NT2/D1 (cell line): Measurements from ENCODE around the gene CORO1C.

Experiments
- DNase-seq: peaks from one replicate; pipeline ENCODE4 v3.0.0-alpha.2; 2011; ENCODE audit warnings: low read depth, low spot score
- H3K27me3 ChIP-seq: 2 replicates; pipeline ENCODE4 v1.6.0; 2011; ENCODE audit warnings: mild to moderate bottlenecking; ENCODE audit not compliant: insufficient read length, insufficient read depth
- H3K36me3 ChIP-seq: 2 replicates; pipeline ENCODE4 v1.6.1; 2011; ENCODE audit warnings: mild to moderate bottlenecking, low read length, mixed read lengths; ENCODE audit not compliant: insufficient read depth, insufficient read length
- H3K4me1 ChIP-seq: 2 replicates; pipeline ENCODE4 v1.5.1; 2011; ENCODE audit not compliant: insufficient read depth, insufficient read length
- H3K4me3 ChIP-seq: 2 replicates; pipeline ENCODE4 v1.5.1; 2011; ENCODE audit warnings: low read depth; ENCODE audit not compliant: insufficient read length
- H3K9ac ChIP-seq: 2 replicates; pipeline ENCODE4 v1.6.0; 2011; ENCODE audit warnings: low read depth; ENCODE audit not compliant: insufficient read length
- H3K9me3 ChIP-seq: 2 replicates; pipeline ENCODE4 v1.5.1; 2011; ENCODE audit warnings: mild to moderate bottlenecking, low read length; ENCODE audit not compliant: insufficient read depth
- SUZ12 ChIP-seq: IDR thresholded peaks from 2 replicates; pipeline ENCODE4 v1.6.1; 2011; ENCODE audit not compliant: insufficient read length, insufficient read depth; ENCODE audit errors: extremely low read depth
- YY1 ChIP-seq: IDR thresholded peaks from 2 replicates; pipeline ENCODE4 v1.6.1; 2011; ENCODE audit not compliant: insufficient read length, insufficient read depth
- ZNF274 ChIP-seq: IDR thresholded peaks from 2 replicates; pipeline ENCODE4 v1.6.1; 2011; ENCODE audit warnings: mild to moderate bottlenecking, low read depth, low read length

The CORO1C gene

GRCh38 chr12:108653922-108654321, 77.4 kb downstream of the CORO1C start:
- no peak for DNase-seq
- H3K27me3 ChIP-seq, result no peaks in the 10 kb centered on the region
- H3K4me1 ChIP-seq, result no peaks in the 10 kb centered on the region
- peaks cover 72% of the 10 kb centered on the region for H3K36me3 ChIP-seq
- H3K4me3 ChIP-seq, result no peak overlapping the region
- H3K9ac ChIP-seq, result no peak overlapping the region
- peaks cover 9% of the 10 kb centered on the region; the same call in 1 of the 2 replicates for H3K9me3 ChIP-seq
- TF ChIP-seq YY1 (no peak), ZNF274 (no peak), SUZ12 (no peak)

DNA sequence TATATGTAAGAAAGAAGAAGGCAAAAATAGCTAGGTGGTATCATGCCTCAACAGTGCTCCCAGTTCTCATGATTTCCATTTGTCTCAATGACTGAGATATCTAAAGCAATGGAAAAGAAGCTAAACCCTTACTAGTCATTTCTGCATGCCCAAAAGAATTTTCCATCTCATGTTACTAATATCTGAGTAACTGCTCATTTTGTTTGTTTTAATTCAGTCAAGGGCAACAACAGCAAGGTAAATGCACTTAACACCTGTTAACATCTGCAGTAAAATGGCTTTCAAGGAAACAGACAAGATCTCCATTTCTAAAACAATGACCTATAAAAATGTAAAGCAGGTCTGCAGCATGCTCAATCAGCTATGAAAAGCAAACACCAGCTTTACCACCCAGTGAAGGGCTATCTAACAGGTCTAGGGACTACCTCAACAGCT, 78.2 kb downstream of the CORO1C start:
- no peak overlapping the region for H3K9ac ChIP-seq
- TF ChIP-seq YY1 (no peak), ZNF274 (no peak), SUZ12 (no peak)
- no peaks in the 10 kb centered on the region for H3K27me3 ChIP-seq
- peaks cover 9% of the 10 kb centered on the region; the same call in 1 of the 2 replicates for H3K9me3 ChIP-seq
- H3K36me3 ChIP-seq, result peaks cover 72% of the 10 kb centered on the region
- no peak for DNase-seq
- H3K4me1 ChIP-seq, result no peaks in the 10 kb centered on the region
- no peak overlapping the region for H3K4me3 ChIP-seq

- Histone ChIP-seq H3K27me3 (no peaks in the 10 kb centered on the region), H3K9me3 (no peaks in the 10 kb centered on the region), H3K36me3 (peaks cover 86% of the 10 kb centered on the region), H3K9ac (no peak overlapping the region), H3K4me3 (no peak overlapping the region), H3K4me1 (no peaks in the 10 kb centered on the region)
- TF ChIP-seq ZNF274 (no peak), YY1 (no peak), SUZ12 (no peak)
- DNase-seq, result no peak
These were observed 81.2 kb downstream of the CORO1C start for GRCh38 chr12:108650083-108650482.

DNA sequence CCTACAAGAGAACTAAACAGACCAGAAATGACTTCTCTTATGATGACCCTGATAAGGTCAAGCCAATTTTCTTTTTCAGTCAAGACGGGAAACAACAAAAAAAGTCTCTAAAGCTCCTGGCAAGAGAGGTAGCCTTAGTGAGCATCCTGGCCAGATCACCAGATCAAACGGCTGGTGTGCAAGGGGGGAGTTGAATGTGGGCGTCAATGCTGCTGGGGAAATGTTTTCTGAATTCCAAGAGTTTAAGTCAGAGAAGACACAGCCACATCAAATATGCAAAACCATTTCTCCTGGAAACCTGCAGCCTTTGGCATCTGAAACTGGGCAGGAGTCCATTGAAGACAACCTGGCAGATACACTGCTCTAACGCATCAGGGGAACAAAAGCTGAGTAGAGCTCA, 81.6 kb downstream of the CORO1C start:
- TF ChIP-seq YY1 (no peak), ZNF274 (no peak), SUZ12 (no peak)
- no peaks in the 10 kb centered on the region for H3K4me1 ChIP-seq
- no peak overlapping the region for H3K9ac ChIP-seq
- DNase-seq, result no peak
- H3K4me3 ChIP-seq, result no peak overlapping the region
- peaks cover 91% of the 10 kb centered on the region for H3K36me3 ChIP-seq
- H3K9me3 ChIP-seq, result no peaks in the 10 kb centered on the region
- H3K27me3 ChIP-seq, result no peaks in the 10 kb centered on the region

- peaks cover 91% of the 10 kb centered on the region for H3K36me3 ChIP-seq
- no peak overlapping the region for H3K9ac ChIP-seq
- H3K9me3 ChIP-seq, result no peaks in the 10 kb centered on the region
- no peaks in the 10 kb centered on the region for H3K27me3 ChIP-seq
- no peak for DNase-seq
- no peaks in the 10 kb centered on the region for H3K4me1 ChIP-seq
- H3K4me3 ChIP-seq, result no peak overlapping the region
- TF ChIP-seq SUZ12, result no peak
- no peak for TF ChIP-seq ZNF274
- TF ChIP-seq YY1, result no peak
These were observed 82.2 kb downstream of the CORO1C start for GRCh38 chr12:108649126-108649525.

DNA sequence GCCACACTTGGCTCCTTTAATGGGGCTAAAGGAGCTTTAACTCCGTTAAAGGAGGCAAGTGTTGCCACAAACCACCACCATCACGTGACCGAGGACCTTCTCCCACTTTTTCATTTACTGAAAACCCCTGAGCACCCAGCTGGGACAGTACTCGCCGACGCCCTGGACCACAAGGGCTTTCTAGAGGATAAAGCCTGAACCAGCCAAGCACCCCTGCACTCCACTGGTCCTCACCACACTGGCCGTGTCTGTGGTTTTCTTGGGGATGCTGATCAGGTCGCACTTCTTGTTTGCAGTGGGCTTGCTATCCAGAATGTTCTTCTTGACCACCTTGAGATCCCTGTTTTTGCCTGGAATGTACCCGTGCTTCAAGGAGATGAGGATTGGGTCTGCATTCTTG, 82.9 kb downstream of the CORO1C start:
- no peak for DNase-seq
- H3K27me3 ChIP-seq, result no peaks in the 10 kb centered on the region
- peaks cover 88% of the 10 kb centered on the region for H3K36me3 ChIP-seq
- TF ChIP-seq YY1 (no peak), ZNF274 (no peak), SUZ12 (no peak)
- H3K4me1 ChIP-seq, result no peaks in the 10 kb centered on the region
- H3K4me3 ChIP-seq, result no peak overlapping the region
- H3K9ac ChIP-seq, result no peak overlapping the region
- H3K9me3 ChIP-seq, result no peaks in the 10 kb centered on the region

- H3K36me3 ChIP-seq, result peaks cover 84% of the 10 kb centered on the region
- no peak overlapping the region for H3K4me3 ChIP-seq
- no peak overlapping the region for H3K9ac ChIP-seq
- H3K9me3 ChIP-seq, result no peaks in the 10 kb centered on the region
- H3K27me3 ChIP-seq, result no peaks in the 10 kb centered on the region
- DNase-seq, result no peak
- no peak for TF ChIP-seq SUZ12
- no peak for TF ChIP-seq YY1
- TF ChIP-seq ZNF274, result no peak
- no peaks in the 10 kb centered on the region for H3K4me1 ChIP-seq
These were observed 83.6 kb downstream of the CORO1C start for GRCh38 chr12:108647585-108648287.
